ENCODE data around the gene ZNF638. TPM values are rescaled to one million over a fixed set of nuclear protein-coding genes. Genes with fewer than 3 reads are reported as not detected.

ZNF638 gene
- total and polyA plus RNA-seq, 9 of the 15 experiments (the other 6 are each of a cell fraction or from before 2014, with no cell fraction given), result 53.3 to 165 (median 98.8) TPM

DNA sequence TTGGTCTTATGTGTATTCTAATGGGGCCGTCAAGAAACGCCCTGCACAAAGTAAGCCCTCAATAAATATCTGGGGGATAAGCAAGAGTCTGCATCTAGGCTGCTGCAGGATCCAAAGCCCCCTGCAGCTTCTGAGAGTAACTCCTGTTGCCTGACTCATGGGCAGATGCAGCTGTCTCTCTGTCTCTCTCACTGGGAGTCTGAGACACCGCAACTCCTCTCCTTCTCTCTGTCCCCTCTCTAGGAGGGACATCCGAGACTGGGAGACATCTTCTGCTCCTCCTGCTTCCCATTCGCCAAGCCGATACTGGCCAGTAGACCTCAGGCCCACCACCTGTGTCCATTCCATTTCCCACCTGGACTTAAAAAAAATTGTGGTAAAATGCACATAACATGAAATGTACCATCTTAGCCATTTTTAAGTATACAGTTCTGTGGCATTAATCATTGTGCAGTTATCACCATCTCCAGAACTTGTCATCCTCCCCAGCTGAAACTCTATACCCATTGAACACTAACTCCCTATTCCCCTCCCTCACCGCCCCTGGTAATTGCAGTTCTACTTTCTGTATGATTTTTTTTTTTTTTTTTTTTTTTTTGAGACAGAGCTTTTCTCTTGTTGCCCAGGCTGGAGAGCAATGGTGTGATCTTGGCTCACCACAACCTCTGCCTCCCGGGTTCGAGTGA lies 141.9 kb downstream of the ZNF638 start:
- 39% methylated on average over 7 of the region's 9 CpGs for WGBS (ENCODE audit: insufficient coverage, low coverage, missing lambda C conversion rate)
- Histone ChIP-seq H3K27me3 (ENCODE audit: control insufficient read depth in 2 of 2, insufficient read depth in 2 of 2, low read length in 2 of 2) (peaks cover 6 to 7% of the 10 kb centered on the region in 2 experiments; a peak in 3 of 5 replicates), H3K4me2 (ENCODE audit: insufficient read depth, low read length) (no peak overlapping the region), H3K36me3 (ENCODE audit: control insufficient read depth, insufficient read depth, low read length) (no peaks in the 10 kb centered on the region), H4K20me1 (replicated peaks; ENCODE audit: control insufficient read depth, insufficient read depth, low read length) (no peaks in the 10 kb centered on the region), H3K9me3 (replicated peaks; ENCODE audit: control insufficient read depth, insufficient read depth, low read depth, low read length) (no peaks in the 10 kb centered on the region), H2AFZ (ENCODE audit: low read depth, low read length) (no peak overlapping the region), H3K79me2 (ENCODE audit: control insufficient read depth, insufficient read depth, low read length) (no peaks in the 10 kb centered on the region), H3K27ac (ENCODE audit: extremely low read depth, low read depth, low read length) (no peak overlapping the region), H3K4me1 (replicated peaks in 1 of 2; ENCODE audit: control insufficient read depth in 2 of 2, insufficient read depth in 2 of 2, low read length in 2 of 2) (peaks cover 0 to 2% of the 10 kb centered on the region in 2 experiments; a peak in 2 of 5 replicates), H3K9ac (ENCODE audit: insufficient read depth in 1 of 2, low read depth in 2 of 2, low read length in 2 of 2) (no peak overlapping the region; a peak in 1 of 4 replicates), H3K4me3 (no peak overlapping the region), H3K9me1 (ENCODE audit: control insufficient read depth, insufficient read depth, low read length) (no peaks in the 10 kb centered on the region)
- TF ChIP-seq SNIP1 (IDR thresholded peaks at IDR 0.05; ENCODE audit: low read depth) (no peak), ZBED1 (IDR thresholded peaks at IDR 0.05) (no peak), ETV1 (tag; conservative IDR thresholded peaks at IDR 0.05; ENCODE audit: low read depth) (no peak), ZNF347 (CRISPR knock-in tag; IDR thresholded peaks at IDR 0.05; ENCODE audit: low read depth) (no peak), WHSC1 (IDR thresholded peaks at IDR 0.05; ENCODE audit: low read length) (no peak)
- TF ChIP-seq, protein P1, sequence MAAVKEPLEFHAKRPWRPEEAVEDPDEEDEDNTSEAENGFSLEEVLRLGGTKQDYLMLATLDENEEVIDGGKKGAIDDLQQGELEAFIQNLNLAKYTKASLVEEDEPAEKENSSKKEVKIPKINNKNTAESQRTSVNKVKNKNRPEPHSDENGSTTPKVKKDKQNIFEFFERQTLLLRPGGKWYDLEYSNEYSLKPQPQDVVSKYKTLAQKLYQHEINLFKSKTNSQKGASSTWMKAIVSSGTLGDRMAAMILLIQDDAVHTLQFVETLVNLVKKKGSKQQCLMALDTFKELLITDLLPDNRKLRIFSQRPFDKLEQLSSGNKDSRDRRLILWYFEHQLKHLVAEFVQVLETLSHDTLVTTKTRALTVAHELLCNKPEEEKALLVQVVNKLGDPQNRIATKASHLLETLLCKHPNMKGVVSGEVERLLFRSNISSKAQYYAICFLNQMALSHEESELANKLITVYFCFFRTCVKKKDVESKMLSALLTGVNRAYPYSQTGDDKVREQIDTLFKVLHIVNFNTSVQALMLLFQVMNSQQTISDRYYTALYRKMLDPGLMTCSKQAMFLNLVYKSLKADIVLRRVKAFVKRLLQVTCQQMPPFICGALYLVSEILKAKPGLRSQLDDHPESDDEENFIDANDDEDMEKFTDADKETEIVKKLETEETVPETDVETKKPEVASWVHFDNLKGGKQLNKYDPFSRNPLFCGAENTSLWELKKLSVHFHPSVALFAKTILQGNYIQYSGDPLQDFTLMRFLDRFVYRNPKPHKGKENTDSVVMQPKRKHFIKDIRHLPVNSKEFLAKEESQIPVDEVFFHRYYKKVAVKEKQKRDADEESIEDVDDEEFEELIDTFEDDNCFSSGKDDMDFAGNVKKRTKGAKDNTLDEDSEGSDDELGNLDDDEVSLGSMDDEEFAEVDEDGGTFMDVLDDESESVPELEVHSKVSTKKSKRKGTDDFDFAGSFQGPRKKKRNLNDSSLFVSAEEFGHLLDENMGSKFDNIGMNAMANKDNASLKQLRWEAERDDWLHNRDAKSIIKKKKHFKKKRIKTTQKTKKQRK (IDR thresholded peaks at IDR 0.05; ENCODE audit: borderline replicate concordance, low read depth, low read length), result no peak
- ChIA-PET CTCF (ENCODE audit: low intra/inter-chr PET ratio) (no interaction called here), POLR2A (interaction anchor here (0.6 to 1.1 kb wide), 3 partner anchors 8 to 43 kb away, joined by 3 to 4 read pairs (median 3); no protein-coding TSS in a partner anchor)
- no TSS peak for BruUV-seq (replicated peaks)
- ATAC-seq (no peak; the same call in 2 of the 3 replicates), FAIRE-seq (no peak), DNase-seq (ENCODE audit: extremely low read depth in 1 of 4, low spot score in 3 of 4) (no peak)
- intact Hi-C loops (cut with micrococcal nuclease) (no loop called here), in situ Hi-C loops (cut with MboI) (no loop called here)

All from K562 (cell line).